KMS-11 (cell line): Measurements from ENCODE around the gene PI4K2B.

Source experiments
- H2AFZ ChIP-seq: fragments of 200-600 bp; sonication (generic); 2 replicates; pipeline ENCODE4 v1.6.1; 2016; ENCODE audit warnings: antibody characterized with exemption, mixed run types, low read depth
- H3K27ac ChIP-seq: fragments of 200-600 bp; sonication (generic); 2 replicates; pipeline ENCODE4 v1.6.1; 2016; ENCODE audit warnings: mild to moderate bottlenecking, mixed run types
- H3K27me3 ChIP-seq: fragments of 200-600 bp; sonication (generic); 2 replicates; pipeline ENCODE4 v1.6.1; 2017; ENCODE audit warnings: mild to moderate bottlenecking, low read depth, mixed run types, moderate library complexity; ENCODE audit not compliant: insufficient read depth
- H3K36me3 ChIP-seq: fragments of 200-600 bp; sonication (generic); 2 replicates; pipeline ENCODE4 v1.6.1; 2017; ENCODE audit warnings: mild to moderate bottlenecking, mixed run types; ENCODE audit not compliant: insufficient read depth
- H3K4me1 ChIP-seq: fragments of 200-600 bp; sonication (generic); 2 replicates; pipeline ENCODE4 v1.6.1; 2016; ENCODE audit warnings: mild to moderate bottlenecking, low read depth, mixed run types; ENCODE audit not compliant: poor library complexity, severe bottlenecking
- H3K4me2 ChIP-seq: fragments of 200-600 bp; sonication (generic); 2 replicates; pipeline ENCODE4 v1.7.0; 2016; ENCODE audit warnings: mild to moderate bottlenecking, mixed run types
- H3K4me3 ChIP-seq: fragments of 200-600 bp; sonication (generic); IDR thresholded peaks from 2 replicates; pipeline ENCODE4 v1.6.1; 2017; ENCODE audit warnings: low read depth, low read length, mixed read lengths; ENCODE audit not compliant: insufficient read depth
- H3K79me2 ChIP-seq: fragments of 200-600 bp; sonication (generic); 2 replicates; pipeline ENCODE4 v1.6.1; 2016; ENCODE audit warnings: low read depth, mixed run types; ENCODE audit not compliant: insufficient read depth
- H3K9ac ChIP-seq: fragments of 200-600 bp; sonication (generic); 2 replicates; pipeline ENCODE4 v1.6.1; 2016; ENCODE audit warnings: mild to moderate bottlenecking, mixed run types
- H4K20me1 ChIP-seq: fragments of 200-600 bp; sonication (generic); 2 replicates; pipeline ENCODE4 v1.6.1; 2016; ENCODE audit warnings: mild to moderate bottlenecking, mixed run types; ENCODE audit not compliant: insufficient read depth
- CTCF ChIP-seq: fragments of 200-600 bp; sonication (generic); conservative IDR thresholded peaks from 2 replicates; pipeline ENCODE4 v1.6.1; 2017; ENCODE audit warnings: low read depth, mild to moderate bottlenecking, antibody characterized with exemption, low read length, moderate library complexity, mixed read lengths

The PI4K2B gene

GRCh38 chr4:25290490-25291067 is 56.7 kb downstream of the PI4K2B start:
- no peaks in the 10 kb centered on the region for H3K27me3 ChIP-seq
- no peak overlapping the region for H3K4me3 ChIP-seq
- H4K20me1 ChIP-seq: no peaks in the 10 kb centered on the region
- H3K9ac ChIP-seq: no peak overlapping the region
- H3K36me3 ChIP-seq: no peaks in the 10 kb centered on the region
- no peak for TF ChIP-seq CTCF
- H3K4me1 ChIP-seq: no peaks in the 10 kb centered on the region
- no peak overlapping the region for H3K27ac ChIP-seq
- no peak overlapping the region for H3K4me2 ChIP-seq
- H2AFZ ChIP-seq: no peak overlapping the region
- H3K79me2 ChIP-seq: no peaks in the 10 kb centered on the region

- Histone ChIP-seq H3K4me1 (no peaks in the 10 kb centered on the region), H3K79me2 (no peaks in the 10 kb centered on the region), H2AFZ (no peak overlapping the region), H3K36me3 (no peaks in the 10 kb centered on the region), H4K20me1 (no peaks in the 10 kb centered on the region), H3K9ac (no peak overlapping the region), H3K4me2 (no peak overlapping the region), H3K4me3 (no peak overlapping the region), H3K27me3 (no peaks in the 10 kb centered on the region), H3K27ac (no peak overlapping the region)
- no peak for TF ChIP-seq CTCF
These were observed 57.4 kb downstream of the PI4K2B start for GRCh38 chr4:25291158-25291733.

GRCh38 chr4:25297528-25298242 is 63.9 kb downstream of the PI4K2B start:
- H3K4me2 ChIP-seq: no peak overlapping the region
- H3K27me3 ChIP-seq: no peaks in the 10 kb centered on the region
- no peak for TF ChIP-seq CTCF

GRCh38 chr4:25299476-25300203 is 65.8 kb downstream of the PI4K2B start:
- Histone ChIP-seq H4K20me1 (no peaks in the 10 kb centered on the region), H3K9ac (no peak overlapping the region), H3K4me3 (no peak overlapping the region), H3K27ac (no peak overlapping the region), H3K79me2 (no peaks in the 10 kb centered on the region), H3K4me2 (no peak overlapping the region), H3K27me3 (no peaks in the 10 kb centered on the region), H2AFZ (no peak overlapping the region), H3K4me1 (no peaks in the 10 kb centered on the region), H3K36me3 (no peaks in the 10 kb centered on the region)
- TF ChIP-seq CTCF: no peak

More at GRCh38 chr4:25297528-25298242, 63.9 kb downstream of the PI4K2B start:
- H3K27ac ChIP-seq: no peak overlapping the region
- no peak overlapping the region for H3K4me3 ChIP-seq
- no peaks in the 10 kb centered on the region for H3K36me3 ChIP-seq
- no peaks in the 10 kb centered on the region for H3K4me1 ChIP-seq
- H2AFZ ChIP-seq: no peak overlapping the region
- H4K20me1 ChIP-seq: no peaks in the 10 kb centered on the region
- H3K79me2 ChIP-seq: no peaks in the 10 kb centered on the region
- no peak overlapping the region for H3K9ac ChIP-seq
